Mammary epithelial cell (primary cell): Measurements from ENCODE around the gene MUC21.

Experiments used
- CTCF ChIP-seq, 2 donors: IDR thresholded peaks in 1 of 2; conservative IDR thresholded peaks in 1 of 2; 2 replicates each; pipeline ENCODE4 v1.5.1; 2011 to 2012; ENCODE audit warnings: inconsistent platforms in 2 of 2, low read length in 2 of 2, mild to moderate bottlenecking in 2 of 2, control low read depth in 1 of 2, low read depth in 1 of 2; ENCODE audit not compliant: insufficient read depth in 1 of 2; ENCODE audit errors: extremely low read depth in 1 of 2
- EZH2 ChIP-seq: IDR thresholded peaks from 2 replicates; pipeline ENCODE4 v1.6.1; 2012; ENCODE audit warnings: low read length, inconsistent platforms, borderline replicate concordance

- TF ChIP-seq CTCF (conservative IDR thresholded peaks at IDR 0.05 in 1 of 2, IDR thresholded peaks at IDR 0.05 in 1 of 2; ENCODE audit: extremely low read depth in 1 of 2, insufficient read depth in 1 of 2, low read depth in 1 of 2, low read length in 2 of 2) (no peak), EZH2 (no peak)
Observed at GRCh38 chr6:30939473-30939872, 44.0 kb upstream of the MUC21 start.
